ENCODE data around the gene BRD7.

GRCh38 chr16:50289950-50290764 lies 78.6 kb downstream of the BRD7 start:
- TF ChIP-seq ZNF274 (IDR thresholded peaks at IDR 0.05; ENCODE audit: low read depth, low read length) (no peak), YY1 (IDR thresholded peaks at IDR 0.05; ENCODE audit: insufficient read depth, insufficient read length) (no peak)

Measured in NT2/D1 (cell line).